Upper lobe of left lung (tissue), 4 donors: ENCODE results near the gene SPG7.

Experiments used
- EP300 ChIP-seq, 4 donors: sonication (generic); formaldehyde crosslinking; IDR thresholded peaks; one replicate each; pipeline ENCODE4 v1.5.1; 2017; ENCODE audit warnings: antibody characterized with exemption in 4 of 4, control low read depth in 2 of 4
- TF ChIP-seq, protein P1 (sequence below), 6 experiments: fragments of 450-650 bp in 4 of 6; fragments of 200-600 bp in 2 of 6; sonication (generic) in 2 of 6; IDR thresholded peaks; one replicate each; pipeline ENCODE4 v1.5.1; 2016 to 2019; ENCODE audit warnings: antibody characterized with exemption in 6 of 6

- TF ChIP-seq, protein P1, sequence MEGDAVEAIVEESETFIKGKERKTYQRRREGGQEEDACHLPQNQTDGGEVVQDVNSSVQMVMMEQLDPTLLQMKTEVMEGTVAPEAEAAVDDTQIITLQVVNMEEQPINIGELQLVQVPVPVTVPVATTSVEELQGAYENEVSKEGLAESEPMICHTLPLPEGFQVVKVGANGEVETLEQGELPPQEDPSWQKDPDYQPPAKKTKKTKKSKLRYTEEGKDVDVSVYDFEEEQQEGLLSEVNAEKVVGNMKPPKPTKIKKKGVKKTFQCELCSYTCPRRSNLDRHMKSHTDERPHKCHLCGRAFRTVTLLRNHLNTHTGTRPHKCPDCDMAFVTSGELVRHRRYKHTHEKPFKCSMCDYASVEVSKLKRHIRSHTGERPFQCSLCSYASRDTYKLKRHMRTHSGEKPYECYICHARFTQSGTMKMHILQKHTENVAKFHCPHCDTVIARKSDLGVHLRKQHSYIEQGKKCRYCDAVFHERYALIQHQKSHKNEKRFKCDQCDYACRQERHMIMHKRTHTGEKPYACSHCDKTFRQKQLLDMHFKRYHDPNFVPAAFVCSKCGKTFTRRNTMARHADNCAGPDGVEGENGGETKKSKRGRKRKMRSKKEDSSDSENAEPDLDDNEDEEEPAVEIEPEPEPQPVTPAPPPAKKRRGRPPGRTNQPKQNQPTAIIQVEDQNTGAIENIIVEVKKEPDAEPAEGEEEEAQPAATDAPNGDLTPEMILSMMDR (IDR thresholded peaks at IDR 0.05): no peak
- no peak for TF ChIP-seq EP300 (IDR thresholded peaks at IDR 0.05)
These were observed 28.2 kb downstream of the SPG7 start for GRCh38 chr16:89536371-89536770.
